ENCODE results near the gene SDCCAG8. TPM values are rescaled to one million over a fixed set of nuclear protein-coding genes. Genes with fewer than 3 reads are reported as not detected.

Gene SDCCAG8
- total RNA-seq, 1 donor = 26.1 TPM

DNA sequence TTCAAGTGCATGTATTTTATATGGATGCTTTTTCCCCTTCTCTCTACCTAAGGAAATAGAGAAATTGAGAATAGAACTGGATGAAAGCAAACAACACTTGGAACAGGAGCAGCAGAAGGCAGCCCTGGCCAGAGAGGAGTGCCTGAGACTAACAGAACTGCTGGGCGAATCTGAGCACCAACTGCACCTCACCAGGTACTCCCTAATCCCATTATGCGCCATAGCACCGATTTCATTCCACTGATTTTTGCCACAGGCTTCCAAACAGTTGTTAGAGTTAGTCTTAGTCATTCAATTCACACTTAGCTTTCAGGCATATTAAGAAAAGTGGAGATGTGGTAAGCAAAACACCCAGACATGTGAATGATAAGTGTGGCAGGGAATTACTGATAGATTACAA, 122.8 kb downstream of the SDCCAG8 start:
- DNase-seq (ENCODE audit: low read depth in 2 of 3, low spot score in 2 of 3) = no peak

- no peak for DNase-seq (ENCODE audit: low read depth in 2 of 3, low spot score in 2 of 3)
These were observed 123.4 kb downstream of the SDCCAG8 start for GRCh38 chr1:243379208-243379607.

DNA sequence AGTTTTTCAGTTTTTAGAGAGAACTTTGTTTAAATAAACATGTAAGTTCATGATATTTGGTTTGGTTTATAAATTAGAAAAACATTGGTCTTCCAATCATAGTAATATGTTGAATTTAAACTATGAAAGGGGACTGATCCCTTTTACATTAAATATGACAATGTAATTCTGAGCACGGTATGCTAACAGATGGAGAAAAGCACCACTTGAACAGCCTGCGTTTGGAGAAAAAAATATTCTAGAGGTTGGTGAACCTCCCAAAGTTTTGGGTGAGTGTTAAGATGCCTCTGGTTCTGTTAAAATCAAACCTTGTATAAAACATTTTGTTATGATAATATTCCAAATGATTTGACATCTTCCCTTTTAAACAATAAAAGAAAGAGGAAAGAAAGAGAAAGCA, 123.9 kb downstream of the SDCCAG8 start:
- DNase-seq (ENCODE audit: low read depth in 2 of 3, low spot score in 2 of 3) = no peak

- no peak for DNase-seq (ENCODE audit: low read depth in 2 of 3, low spot score in 2 of 3)
These were observed 132.4 kb downstream of the SDCCAG8 start for GRCh38 chr1:243388276-243388675.

GRCh38 chr1:243390162-243390791, 134.4 kb downstream of the SDCCAG8 start:
- peak in 2 of 3 donors; percentile 54 to 64 for DNase-seq (ENCODE audit: low read depth in 2 of 3, low spot score in 2 of 3)

DNA sequence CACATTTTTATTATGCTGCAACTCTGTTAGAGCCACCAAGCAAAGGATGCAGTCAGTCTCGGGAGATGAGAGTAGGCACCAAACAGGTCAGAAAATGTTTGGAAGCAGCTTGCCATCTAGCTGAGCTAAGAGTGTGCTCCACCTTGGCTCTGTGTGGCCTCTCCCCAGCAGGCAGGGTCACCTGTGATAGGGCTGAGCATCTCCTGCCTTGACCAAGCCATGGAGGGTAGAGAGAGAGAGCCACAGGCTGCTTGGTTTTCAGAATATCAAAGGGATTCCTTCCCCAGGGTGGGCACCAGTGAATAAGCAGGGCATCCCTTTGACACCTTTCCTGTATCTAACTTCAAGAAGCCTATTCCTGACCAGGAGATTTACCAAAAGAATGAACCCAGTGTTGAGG, 135.5 kb downstream of the SDCCAG8 start:
- no peak for DNase-seq (ENCODE audit: low read depth in 2 of 3, low spot score in 2 of 3)

DNA sequence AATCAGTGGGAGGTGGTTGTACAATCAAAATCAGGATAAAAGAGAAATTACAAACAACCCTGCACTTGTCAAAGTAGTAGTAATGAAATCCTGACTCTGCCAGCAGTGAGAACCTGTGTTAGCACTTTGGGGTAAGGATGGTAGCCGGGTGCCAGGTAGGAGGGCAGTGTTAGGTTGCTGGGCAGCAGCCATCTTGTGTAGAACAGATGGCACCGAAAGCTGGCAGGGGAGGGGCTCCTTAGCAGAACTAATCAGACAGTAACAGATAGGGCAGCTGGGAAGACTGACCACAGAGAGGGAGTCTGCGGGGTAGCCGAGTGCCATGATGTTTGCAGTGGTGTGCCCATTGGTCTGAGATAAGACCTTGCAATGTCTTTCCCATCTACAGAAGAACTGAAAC, 137.3 kb downstream of the SDCCAG8 start:
- DNase-seq (ENCODE audit: low read depth in 2 of 3, low spot score in 2 of 3) = no peak

GRCh38 chr1:243394066-243394465, 138.2 kb downstream of the SDCCAG8 start:
- no peak for DNase-seq (ENCODE audit: low read depth in 2 of 3, low spot score in 2 of 3)

- no peak for DNase-seq (ENCODE audit: low read depth in 2 of 3, low spot score in 2 of 3)
These were observed 139.0 kb downstream of the SDCCAG8 start for GRCh38 chr1:243394601-243395464.

DNA sequence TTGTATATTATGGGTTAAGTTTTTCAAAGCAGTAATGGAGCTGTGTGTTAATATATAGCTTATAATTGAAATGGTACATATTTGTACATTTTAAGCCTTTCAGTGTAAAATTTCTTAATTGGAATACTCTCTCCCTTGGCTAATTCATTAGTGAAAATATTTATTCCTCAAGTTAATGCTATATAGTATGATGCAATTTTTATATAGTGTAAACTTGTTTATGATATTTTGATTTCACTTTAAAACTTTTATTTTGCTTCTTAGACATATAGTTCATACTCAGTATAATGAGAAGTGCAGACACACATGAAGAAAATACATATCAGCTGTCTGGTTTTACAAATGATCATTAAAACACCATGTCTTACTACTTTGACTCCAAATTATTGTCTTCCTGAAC, 140.6 kb downstream of the SDCCAG8 start:
- no peak for DNase-seq (ENCODE audit: low read depth in 2 of 3, low spot score in 2 of 3)

GRCh38 chr1:243396876-243397275, 141.0 kb downstream of the SDCCAG8 start:
- no peak for DNase-seq (ENCODE audit: low read depth in 2 of 3, low spot score in 2 of 3)

DNA sequence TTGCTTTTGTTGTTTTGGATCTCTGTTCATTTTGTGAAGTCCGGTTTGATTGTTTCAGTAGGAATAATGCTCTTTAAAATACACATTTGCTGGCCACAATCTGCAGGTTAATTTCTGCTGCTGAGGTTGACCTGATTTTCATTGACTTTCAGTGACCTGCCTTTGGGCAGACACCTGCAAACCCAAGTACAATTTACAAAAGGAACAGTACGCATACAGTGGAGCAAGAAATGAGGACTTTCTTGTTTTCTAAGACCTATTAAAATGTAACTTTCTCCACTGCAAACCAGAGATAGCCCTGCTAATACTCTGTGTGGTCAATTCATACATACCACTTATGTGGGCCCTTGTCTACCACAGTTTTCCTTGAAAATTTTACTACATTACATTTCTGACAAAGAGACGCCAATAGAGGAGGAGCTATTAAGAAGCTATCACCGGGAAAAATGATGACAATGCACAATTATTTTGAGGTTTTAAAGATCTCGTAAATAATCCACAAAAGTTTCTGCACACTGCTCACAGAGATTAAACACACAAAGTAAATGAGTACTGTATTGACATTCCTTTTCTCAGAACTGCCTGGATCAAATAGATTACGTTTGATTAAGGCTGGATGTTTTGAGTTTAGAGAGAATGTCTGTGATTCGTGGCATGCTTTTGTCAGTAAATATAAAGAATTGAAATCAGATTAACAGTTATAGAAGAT, 141.9 kb downstream of the SDCCAG8 start:
- no peak for DNase-seq (ENCODE audit: low read depth in 2 of 3, low spot score in 2 of 3)

DNA sequence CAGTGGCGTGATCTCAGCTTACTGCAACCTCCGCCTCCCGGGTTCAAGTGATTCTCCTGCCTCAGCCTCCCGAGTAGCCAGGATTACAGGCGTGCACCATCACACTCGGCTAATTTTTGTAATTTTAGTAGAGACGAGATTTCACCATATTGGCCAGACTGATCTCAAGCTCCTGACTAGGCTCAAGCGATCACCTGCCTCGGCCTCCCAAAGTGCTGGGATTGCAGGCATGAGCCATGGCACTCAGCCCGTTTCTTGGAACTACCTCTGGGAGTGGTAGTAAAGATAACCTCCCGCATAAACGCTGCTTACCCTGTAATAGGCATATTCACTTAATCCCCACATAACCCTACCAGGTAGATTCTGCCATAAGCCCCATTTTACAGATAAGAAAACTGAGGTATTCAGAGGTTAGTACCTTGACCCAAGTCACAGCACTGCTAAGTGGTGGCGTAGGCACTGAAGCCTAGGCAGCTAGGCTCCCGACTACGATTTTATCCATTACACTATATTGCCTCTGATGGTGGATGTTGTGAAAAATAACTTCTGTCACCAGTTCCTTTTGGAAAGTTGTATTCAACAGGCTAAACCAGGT, 143.8 kb downstream of the SDCCAG8 start:
- DNase-seq (ENCODE audit: low read depth in 2 of 3, low spot score in 2 of 3) = no peak

GRCh38 chr1:243402868-243403267, 147.0 kb downstream of the SDCCAG8 start:
- DNase-seq (ENCODE audit: low read depth in 2 of 3, low spot score in 2 of 3) = no peak

- no peak for DNase-seq (ENCODE audit: low read depth in 2 of 3, low spot score in 2 of 3)
These were observed 150.6 kb downstream of the SDCCAG8 start for GRCh38 chr1:243406424-243406823.

DNA sequence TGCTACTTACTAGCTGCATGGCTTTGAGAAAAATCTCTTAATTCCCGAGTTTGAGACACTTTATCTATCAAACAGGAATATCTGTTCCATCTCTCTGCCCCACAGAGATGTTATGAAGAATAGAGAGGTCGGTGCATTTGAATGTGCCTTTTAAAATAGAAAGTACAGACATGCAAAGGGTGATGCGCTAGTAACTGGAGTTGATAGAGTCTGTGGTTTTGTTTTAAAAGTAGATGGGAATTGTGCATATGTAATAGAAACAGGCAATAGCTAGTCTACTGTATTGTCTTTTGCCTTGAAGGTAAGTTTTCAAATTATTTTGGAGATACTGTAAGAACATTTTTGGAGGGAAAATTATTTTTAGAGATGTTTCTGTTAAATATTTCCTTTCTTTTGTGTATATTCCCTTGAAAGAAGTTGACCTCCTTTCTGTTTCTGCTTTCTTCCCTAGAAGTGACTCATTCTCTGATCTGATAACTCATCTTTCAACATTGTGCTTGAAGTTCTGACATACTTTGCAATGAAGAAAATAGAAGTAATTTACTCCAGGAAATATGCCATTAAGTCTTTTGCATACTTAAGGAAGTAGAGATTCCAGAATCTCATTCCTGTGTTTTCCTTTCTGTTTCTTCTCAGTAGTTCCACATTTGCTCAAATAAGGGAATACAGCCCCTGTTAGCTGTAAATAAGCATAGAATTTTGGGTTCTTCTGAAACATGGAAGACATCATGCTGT, 151.6 kb downstream of the SDCCAG8 start:
- no peak for DNase-seq (ENCODE audit: low read depth in 2 of 3, low spot score in 2 of 3)

- DNase-seq (ENCODE audit: low read depth in 2 of 3, low spot score in 2 of 3) = no peak
These were observed 152.6 kb downstream of the SDCCAG8 start for GRCh38 chr1:243408479-243408878.

- DNase-seq (ENCODE audit: low read depth in 2 of 3, low spot score in 2 of 3) = peak in 2 of 3 donors; percentile 17 to 58
These were observed 153.4 kb downstream of the SDCCAG8 start for GRCh38 chr1:243409284-243409683.

DNA sequence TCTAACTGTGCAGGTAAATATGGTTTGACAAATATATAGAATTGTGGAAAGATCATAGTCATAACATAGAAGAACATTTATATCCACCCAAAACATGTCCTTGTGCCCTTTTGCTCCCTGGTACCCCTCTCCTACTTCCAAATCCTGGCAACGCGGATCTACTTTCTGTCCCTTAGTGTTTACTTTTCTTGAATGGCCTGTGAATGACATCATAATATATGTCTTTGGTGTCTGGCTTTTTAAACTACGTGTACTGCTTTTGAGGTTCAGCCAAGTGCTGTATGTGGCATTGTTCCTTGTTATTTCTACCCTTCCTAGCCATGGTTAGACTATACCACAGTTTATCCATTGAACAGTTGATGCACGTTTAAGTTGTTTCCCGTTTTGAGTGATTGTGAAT, 155.6 kb downstream of the SDCCAG8 start:
- DNase-seq (ENCODE audit: low read depth in 2 of 3, low spot score in 2 of 3) = no peak

- no peak for DNase-seq (ENCODE audit: low read depth in 2 of 3, low spot score in 2 of 3)
These were observed 157.8 kb downstream of the SDCCAG8 start for GRCh38 chr1:243413431-243414151.
